ENCODE measurements around the gene BCKDHA.
A peak's percentile ranks its signal among the peaks of the same experiment; 100 is the strongest.
"Not testable (repeated sequence)": the region's sequence is repeated elsewhere in the genome, so short reads cannot be mapped to it uniquely, and the experiment has no call there.

BCKDHA gene

DNA sequence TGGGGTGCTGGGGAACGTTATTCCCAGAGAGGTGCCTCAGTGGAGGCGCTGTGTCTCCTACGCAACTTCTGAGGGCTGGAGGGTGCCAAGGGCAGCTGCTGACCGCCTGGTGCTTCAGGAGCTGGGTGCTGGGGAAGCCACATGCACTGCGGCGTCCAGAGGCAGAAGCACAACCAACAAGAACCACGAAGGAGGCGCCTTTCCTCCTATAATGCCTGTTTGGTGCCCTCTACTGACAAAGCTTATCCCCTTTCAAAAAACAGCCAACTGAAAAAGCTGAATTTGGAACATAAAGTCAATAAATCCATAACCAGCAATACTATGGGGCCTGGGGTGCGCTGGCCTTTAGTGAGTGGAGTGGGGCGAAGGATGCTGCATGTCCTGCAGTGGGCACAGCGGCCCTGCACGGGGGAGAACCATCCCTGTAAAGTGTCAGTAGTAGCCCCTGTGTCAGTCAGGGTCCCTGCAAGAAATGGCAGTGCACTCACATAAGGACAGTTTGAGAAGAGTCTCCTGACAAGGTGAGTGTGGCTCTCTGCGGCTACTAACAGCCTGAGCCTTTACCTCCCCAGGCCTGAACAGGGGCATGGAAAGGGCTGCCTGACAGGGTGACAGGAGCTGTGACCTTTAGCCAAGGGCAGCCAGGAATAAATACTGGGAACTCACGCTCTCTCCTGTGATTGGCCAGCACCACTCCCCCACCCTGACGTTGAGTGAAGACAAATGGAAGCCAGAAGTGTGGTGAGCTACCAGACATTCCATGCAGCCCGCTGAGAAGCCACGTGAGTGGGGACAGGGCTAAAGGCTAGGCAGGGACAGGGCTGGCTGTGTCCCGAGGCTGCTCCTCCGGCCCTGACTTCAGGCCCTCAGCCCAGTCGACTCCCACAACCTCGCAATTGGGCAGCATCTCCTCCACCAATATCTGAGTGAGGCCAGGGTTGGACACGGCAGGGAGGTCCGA, 34.1 kb downstream of the BCKDHA start:
- Mint-ChIP-seq H3K4me3 (no peak overlapping the region), H3K4me1 (peaks cover 34% of the 10 kb centered on the region), H3K27ac (no peak overlapping the region), H3K27me3 (no peaks in the 10 kb centered on the region), H3K9me3 (no peaks in the 10 kb centered on the region), H3K36me3 (peaks cover 29% of the 10 kb centered on the region)
- peak; percentile 31 for DNase-seq
- CTCF ChIA-PET = interaction anchor here (1.0 to 1.7 kb wide), 7 partner anchors 8 to 164 kb away, joined by 3 to 4 read pairs (median 3); partner anchors contain the start of genes DMAC2 and EXOSC5

DNA sequence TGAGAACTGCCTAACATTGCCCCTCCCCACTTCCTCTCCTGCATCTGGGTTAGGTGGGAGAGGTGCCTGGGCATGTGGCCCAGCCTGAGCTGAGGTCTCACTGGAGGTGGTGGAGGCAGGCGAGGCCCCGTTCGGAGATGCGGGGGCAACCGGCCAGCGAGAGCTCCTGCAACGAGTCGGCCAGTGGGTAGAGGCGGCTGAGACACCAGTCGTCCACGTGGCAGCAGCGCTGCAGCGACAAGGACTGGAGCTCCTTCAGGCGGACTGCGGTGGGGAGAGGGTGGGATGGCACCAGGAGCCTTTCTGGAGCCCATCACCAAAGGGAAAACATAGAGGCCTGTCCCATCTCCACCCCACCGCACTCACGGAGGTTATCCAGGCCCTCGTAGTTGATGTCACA, 35.6 kb downstream of the BCKDHA start:
- H3K27ac Mint-ChIP-seq = no peak overlapping the region
- H3K4me1 Mint-ChIP-seq = peaks cover 25% of the 10 kb centered on the region
- H3K27me3 Mint-ChIP-seq = no peaks in the 10 kb centered on the region
- no peak for DNase-seq
- peaks cover 33% of the 10 kb centered on the region for H3K36me3 Mint-ChIP-seq
- CTCF ChIA-PET = no interaction called here
- no peaks in the 10 kb centered on the region for H3K9me3 Mint-ChIP-seq
- H3K4me3 Mint-ChIP-seq = no peak overlapping the region

DNA sequence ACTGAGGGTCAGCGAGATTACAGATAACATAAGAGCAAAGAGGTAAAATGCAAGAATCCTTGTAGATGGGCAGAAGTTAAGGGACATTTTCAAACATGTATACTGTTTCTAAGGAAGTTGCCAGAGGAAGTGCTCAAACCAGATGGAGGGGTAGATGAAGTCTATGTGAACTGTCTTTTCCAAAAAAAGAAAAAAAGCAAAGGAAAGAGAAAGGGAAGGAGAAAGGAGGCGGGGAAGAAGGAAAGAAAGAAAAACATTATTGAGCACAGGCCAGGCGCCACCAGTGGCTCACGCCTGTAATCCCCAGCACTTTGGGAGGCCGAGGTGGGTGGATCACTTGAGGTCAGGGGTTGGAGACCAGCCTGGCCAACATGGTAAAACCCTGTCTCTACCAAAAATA, 36.8 kb downstream of the BCKDHA start:
- Mint-ChIP-seq H3K27ac (peak overlapping the region; percentile 12), H3K27me3 (no peaks in the 10 kb centered on the region), H3K4me1 (peaks cover 13% of the 10 kb centered on the region), H3K4me3 (no peak overlapping the region), H3K9me3 (no peaks in the 10 kb centered on the region), H3K36me3 (peaks cover 33% of the 10 kb centered on the region)
- no peak for DNase-seq
- CTCF ChIA-PET = no interaction called here

DNA sequence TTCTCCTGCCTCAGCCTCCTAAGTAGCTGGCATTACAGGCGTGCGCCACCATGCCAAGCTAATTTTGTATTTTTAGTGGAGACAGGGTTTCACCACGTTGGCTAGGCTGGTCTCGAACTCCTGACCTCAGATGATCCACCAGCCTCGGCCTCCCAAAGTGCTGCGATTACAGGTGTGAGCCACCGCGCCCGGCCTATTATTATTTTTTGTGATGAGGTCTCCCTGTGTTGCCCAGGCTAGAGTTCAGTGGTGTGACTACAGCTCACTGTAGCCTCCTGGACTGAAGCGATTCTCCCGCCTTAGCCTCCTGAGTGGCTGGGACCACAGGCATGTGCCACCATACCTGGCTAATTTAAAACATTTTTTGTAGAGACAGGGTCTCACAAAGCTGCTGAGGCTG, 37.8 kb downstream of the BCKDHA start:
- not testable (repeated sequence) for H3K9me3 Mint-ChIP-seq, H3K4me3 Mint-ChIP-seq, H3K27me3 Mint-ChIP-seq, DNase-seq, H3K27ac Mint-ChIP-seq
- peaks cover 33% of the 10 kb centered on the region for H3K36me3 Mint-ChIP-seq
- CTCF ChIA-PET = interaction anchor here (0.9 to 1.6 kb wide), 4 partner anchors 13 to 101 kb away, joined by 3 to 5 read pairs (median 4); no protein-coding TSS in a partner anchor
- peaks cover 14% of the 10 kb centered on the region for H3K4me1 Mint-ChIP-seq

DNA sequence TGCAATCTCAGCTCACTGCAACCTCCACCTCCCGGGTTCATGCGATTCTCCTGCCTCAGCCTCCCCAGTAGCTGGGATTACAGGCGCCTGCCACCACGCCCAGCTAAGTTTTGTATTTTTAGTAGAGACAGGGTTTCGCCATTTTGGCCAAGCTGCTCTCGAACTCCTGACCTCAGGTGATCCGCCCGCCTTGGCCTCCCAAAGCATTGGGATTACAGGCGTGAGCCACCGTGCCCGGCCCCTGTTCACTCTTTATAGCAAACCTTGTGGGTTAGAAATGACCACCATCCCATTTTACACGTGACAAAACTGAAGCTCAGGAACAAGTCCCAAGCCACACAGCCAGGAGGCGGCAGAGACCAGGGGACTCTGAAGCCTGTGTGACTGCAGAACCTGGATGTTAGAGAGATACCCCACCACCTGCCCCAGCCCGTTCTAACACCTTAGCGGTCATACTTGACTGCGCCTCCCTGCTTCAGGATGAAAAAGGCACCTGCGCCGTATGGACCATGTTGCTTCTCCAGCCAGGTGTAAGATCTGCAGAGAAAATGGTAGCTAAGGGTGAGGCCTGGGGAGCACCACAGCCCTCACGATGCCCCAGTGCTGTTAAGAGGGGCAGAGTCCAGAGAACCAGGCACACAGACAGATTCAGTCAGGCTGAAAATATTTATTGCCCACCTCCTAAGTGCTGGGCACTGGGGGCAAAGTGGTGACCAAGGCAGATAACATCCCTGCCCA, 38.5 kb downstream of the BCKDHA start:
- Mint-ChIP-seq H3K27me3 (no peaks in the 10 kb centered on the region), H3K9me3 (no peaks in the 10 kb centered on the region), H3K36me3 (peaks cover 31% of the 10 kb centered on the region), H3K4me1 (peaks cover 21% of the 10 kb centered on the region), H3K27ac (no peak overlapping the region), H3K4me3 (no peak overlapping the region)
- DNase-seq = no peak
- CTCF ChIA-PET = interaction anchor here (0.7 to 1.6 kb wide), 6 partner anchors 12 to 134 kb away, joined by 3 to 5 read pairs (median 4); no protein-coding TSS in a partner anchor

DNA sequence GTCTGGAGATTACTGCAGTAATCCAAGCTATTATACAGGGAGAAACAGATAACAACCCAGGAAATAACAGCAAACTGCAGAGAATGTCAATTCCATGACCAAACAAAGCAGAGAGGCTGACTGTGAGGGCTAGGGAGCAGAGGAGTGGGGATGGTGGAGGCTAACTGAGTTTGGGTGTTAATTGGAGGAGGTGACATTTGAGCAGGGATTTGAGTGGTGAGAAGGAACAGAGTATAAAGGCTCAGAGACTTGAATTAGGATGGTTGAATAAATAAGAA, 39.0 kb downstream of the BCKDHA start:
- no peaks in the 10 kb centered on the region for H3K27me3 Mint-ChIP-seq
- no peak for DNase-seq
- H3K4me1 Mint-ChIP-seq = peaks cover 24% of the 10 kb centered on the region
- H3K27ac Mint-ChIP-seq = peak overlapping the region; percentile 6
- peaks cover 29% of the 10 kb centered on the region for H3K36me3 Mint-ChIP-seq
- CTCF ChIA-PET = interaction anchor here (0.7 to 1.6 kb wide), 3 partner anchors 13 to 134 kb away, joined by 3 to 5 read pairs (median 5); no protein-coding TSS in a partner anchor
- H3K9me3 Mint-ChIP-seq = no peaks in the 10 kb centered on the region
- no peak overlapping the region for H3K4me3 Mint-ChIP-seq

DNA sequence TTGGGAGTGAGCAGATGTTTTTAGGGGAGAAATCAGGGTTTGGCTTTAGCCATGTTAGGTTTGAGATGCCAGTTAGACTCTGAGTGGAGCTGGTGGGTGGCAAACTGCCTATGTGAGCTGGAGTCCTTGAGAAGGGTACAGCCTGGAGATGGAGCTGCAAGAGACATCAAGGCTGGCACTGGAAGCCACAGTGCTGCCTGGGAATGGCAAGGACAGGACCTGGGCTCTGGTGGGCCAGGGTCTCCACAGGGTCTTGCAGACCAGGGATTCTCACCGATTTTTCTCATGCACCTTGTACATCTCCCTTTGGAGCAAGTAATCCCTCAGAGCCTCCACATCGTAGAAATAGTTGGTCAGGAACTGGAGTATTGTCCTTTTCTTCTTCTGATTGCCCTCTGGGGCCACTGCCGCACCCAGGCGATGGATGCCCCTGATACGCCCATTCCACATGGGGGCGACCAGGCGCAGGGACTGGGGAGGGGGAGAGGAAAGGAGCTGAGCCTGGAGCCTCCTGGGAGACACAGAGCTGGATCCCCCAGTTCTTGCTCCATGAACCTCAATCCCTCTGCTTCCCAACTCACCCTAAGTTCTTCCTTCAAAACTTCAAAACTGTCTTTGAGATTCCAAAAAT, 40.4 kb downstream of the BCKDHA start:
- Mint-ChIP-seq H3K9me3 (no peaks in the 10 kb centered on the region), H3K27ac (no peak overlapping the region), H3K4me3 (peak overlapping the region; percentile 57), H3K27me3 (peaks cover under 1% of the 10 kb centered on the region), H3K36me3 (peaks cover 18% of the 10 kb centered on the region), H3K4me1 (peaks cover 24% of the 10 kb centered on the region)
- CTCF ChIA-PET = interaction anchor here (3.1 to 3.3 kb wide), 2 partner anchors 9 to 11 kb away, joined by 10 to 22 read pairs; no protein-coding TSS in a partner anchor
- DNase-seq = no peak

DNA sequence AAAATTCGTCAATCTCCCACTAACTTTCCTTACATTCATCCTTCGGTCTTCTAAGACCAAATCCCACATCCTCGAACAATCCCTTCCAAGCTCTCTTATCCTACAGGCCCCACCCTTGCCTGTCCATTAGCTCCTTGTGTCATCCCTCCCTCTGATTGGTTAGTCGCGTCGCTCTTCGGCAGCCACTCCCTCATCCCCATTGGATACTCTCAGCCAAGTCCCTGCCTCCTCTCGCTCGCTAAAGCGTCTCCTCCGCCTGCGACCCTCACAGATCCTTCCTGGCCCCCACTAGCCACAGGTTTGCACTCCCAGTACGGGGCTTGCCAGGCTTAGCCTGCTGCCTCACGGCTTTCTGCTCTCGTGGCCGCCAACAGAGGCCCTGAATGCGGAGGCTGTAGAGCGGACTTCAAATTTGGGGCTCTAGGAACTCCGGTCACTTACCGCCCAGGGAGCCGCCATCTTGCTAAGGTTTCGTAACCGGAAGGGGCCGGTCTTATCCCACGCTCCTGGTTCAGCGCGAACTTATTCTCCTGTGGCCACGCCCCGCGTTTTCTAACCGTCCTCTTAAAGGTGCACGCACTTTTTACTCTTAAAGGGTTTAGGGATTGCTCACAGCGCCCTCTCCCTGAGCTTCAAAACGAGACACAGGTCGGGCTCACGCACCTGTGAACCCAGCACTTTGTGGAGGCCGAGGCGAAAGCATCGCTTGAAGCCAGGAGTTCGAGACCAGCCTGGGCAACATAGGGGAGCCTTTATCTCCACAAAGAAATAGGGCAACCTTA, 42.0 kb downstream of the BCKDHA start, which contains the start of gene DMAC2:
DMAC2 (minus strand) TSS at position 472 of the 782 bp plus-strand sequence; CDS start at position 459, 13 bp downstream.
- peak; percentile 99 for DNase-seq
- H3K4me1 Mint-ChIP-seq = peaks cover 30% of the 10 kb centered on the region
- peaks cover 14% of the 10 kb centered on the region for H3K27me3 Mint-ChIP-seq
- H3K4me3 Mint-ChIP-seq = no peak within 1 kb of the TSS
- CTCF ChIA-PET = interaction anchor here (0.7 to 3.3 kb wide), 11 partner anchors 9 to 175 kb away, joined by 3 to 22 read pairs (median 4); partner anchors contain the start of gene CEACAM21
- H3K27ac Mint-ChIP-seq = no peak within 1 kb of the TSS
- H3K9me3 Mint-ChIP-seq = no peaks in the 10 kb centered on the region
- H3K36me3 Mint-ChIP-seq = peaks cover 14% of the 10 kb centered on the region

DNA sequence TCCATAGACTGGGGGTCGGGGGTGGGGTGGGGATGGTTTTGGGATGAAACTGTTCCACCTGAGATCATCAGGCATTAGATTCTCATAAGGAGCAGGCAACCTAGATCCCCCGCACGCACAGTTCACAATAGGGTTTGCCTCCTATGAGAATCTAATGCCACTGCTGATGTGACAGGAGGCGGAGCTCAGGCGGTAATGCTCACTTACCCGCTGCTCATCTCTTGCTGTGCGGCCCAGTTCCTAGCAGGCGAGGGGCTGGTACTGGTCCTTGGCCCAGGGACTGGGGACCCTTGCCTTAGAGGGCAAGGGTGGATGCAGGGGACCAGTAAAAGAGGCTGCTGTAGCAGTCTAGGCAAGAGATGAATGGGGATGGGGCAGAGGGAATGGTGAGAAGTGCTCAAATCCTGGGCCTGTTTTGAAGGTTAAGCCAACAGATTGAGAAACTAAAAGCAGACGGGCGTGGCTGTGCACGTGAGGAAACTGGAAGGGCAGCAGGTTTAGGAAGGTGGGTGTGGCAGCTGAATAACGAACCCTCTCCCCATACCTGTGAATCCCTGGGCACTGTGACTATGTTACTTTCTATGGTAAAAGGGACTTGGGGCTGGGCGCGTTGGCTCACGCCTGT, 43.8 kb downstream of the BCKDHA start:
- peaks cover 22% of the 10 kb centered on the region for H3K27me3 Mint-ChIP-seq
- peaks cover 10% of the 10 kb centered on the region for H3K36me3 Mint-ChIP-seq
- CTCF ChIA-PET = no interaction called here
- no peak overlapping the region for H3K27ac Mint-ChIP-seq
- no peak overlapping the region for H3K4me3 Mint-ChIP-seq
- H3K9me3 Mint-ChIP-seq = no peaks in the 10 kb centered on the region
- peaks cover 31% of the 10 kb centered on the region for H3K4me1 Mint-ChIP-seq
- no peak for DNase-seq

DNA sequence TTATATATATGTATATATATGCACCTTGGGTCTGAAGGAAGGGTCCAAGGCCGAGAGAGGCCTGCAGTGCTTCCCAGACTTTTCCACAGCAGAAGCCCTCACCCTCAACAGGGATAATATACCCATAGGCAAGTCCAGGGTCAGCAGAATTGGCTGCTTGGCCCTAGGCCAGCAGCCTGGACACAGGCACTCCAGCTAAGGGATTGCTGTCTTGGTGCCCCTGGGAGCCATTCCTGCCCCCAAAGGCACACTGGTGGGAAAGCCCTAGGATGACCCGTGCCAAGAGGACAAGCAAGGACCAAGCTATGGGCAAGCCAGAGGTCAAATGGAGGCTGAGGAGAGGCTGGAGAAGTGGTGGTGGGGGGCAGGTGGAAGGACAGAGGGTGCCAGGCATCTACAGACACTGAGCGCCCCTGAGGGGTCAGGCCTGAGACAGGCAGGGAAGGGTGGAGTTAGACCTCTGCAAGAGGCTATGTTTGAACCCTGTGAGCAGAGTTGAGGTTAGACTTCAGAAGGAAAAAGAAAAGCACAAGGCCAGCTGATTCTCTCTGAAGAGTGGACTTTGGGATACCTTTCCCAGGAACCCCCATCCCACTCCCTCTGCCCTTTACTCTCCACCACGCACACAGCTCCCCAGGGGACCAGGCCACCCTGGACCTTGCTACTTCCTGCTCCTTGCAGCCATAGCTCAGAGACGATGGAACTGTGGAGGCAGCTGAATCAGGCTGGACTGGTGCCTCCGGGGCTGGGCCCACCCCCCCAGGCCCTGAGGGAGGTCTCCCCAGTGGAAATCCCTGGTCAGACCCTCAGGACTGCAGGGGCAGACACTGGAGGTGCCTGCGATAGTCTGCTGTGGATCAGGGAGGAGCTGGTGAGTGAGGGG, 45.1 kb downstream of the BCKDHA start, which contains the start of gene ERICH4:
ERICH4 (plus strand) TSS at position 684 of the 883 bp plus-strand sequence; CDS start at position 698, 14 bp downstream.
- Mint-ChIP-seq H3K4me3 (no peak within 1 kb of the TSS), H3K9me3 (no peaks in the 10 kb centered on the region), H3K27ac (peak within 1 kb of the TSS; percentile 58), H3K4me1 (peaks cover 32% of the 10 kb centered on the region), H3K27me3 (peaks cover 35% of the 10 kb centered on the region), H3K36me3 (peaks cover 5% of the 10 kb centered on the region)
- no peak for DNase-seq
- CTCF ChIA-PET = interaction anchor here (0.9 to 1.4 kb wide), 2 partner anchors 129 to 154 kb away, joined by 3 read pairs; no protein-coding TSS in a partner anchor

DNA sequence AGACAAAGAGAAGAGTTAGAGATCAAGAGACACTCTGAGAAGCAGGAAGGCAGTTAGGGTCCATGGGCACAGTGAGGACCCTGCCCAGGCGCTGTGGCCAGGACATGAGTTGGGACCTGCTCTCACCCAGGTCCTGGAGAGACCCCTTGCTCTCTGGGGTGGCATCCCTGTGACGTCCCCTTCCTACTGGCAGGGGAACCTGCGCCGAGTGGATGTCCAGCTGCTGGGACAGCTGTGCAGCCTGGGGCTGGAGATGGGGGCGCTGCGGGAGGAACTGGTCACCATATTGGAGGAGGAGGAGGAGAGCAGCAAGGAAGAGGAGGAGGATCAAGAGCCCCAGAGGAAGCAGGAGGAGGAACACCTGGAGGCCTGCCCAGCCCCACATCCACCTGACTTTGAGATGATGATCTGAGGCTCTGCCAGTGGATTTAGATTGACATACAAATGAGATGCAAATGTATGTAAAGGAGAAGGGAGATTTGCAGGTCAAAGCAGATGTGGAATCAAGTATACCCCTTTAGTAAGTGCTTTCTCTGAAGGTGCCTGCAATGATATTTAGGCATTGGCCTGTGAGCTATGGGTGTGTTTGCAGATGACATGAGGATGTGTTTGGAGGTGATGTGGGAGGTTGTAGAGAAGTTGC, 46.3 kb downstream of the BCKDHA start:
- no peak for DNase-seq
- Mint-ChIP-seq H3K27ac (no peak overlapping the region), H3K36me3 (no peaks in the 10 kb centered on the region), H3K4me1 (peaks cover 38% of the 10 kb centered on the region), H3K9me3 (no peaks in the 10 kb centered on the region), H3K4me3 (no peak overlapping the region), H3K27me3 (peaks cover 43% of the 10 kb centered on the region)
- CTCF ChIA-PET = interaction anchor here (0.9 kb wide), 1 partner anchor 128 kb away, joined by 3 read pairs; no protein-coding TSS in a partner anchor

DNA sequence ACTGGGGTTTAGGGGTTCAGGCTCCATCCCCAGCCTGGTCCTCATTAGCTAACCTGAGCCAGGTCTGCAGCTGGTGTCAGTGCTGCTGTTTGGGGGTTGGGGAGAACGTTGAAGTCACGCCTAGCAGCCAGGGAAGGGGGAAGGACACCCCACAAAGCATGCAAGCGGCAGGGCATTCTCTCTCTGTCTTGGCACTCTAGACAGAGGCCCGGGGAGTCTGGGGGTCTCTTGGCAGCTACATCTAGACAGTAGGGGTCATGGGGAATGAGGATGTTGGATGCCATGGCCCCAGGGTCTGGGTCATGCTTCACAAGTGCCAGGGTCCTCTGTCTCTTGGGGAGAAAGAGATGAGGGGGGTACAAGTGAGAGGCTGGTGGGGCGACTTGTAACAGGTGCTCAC, 48.0 kb downstream of the BCKDHA start:
- DNase-seq = no peak
- Mint-ChIP-seq H3K9me3 (no peaks in the 10 kb centered on the region), H3K4me1 (peaks cover 42% of the 10 kb centered on the region), H3K36me3 (no peaks in the 10 kb centered on the region), H3K4me3 (no peak overlapping the region), H3K27ac (no peak overlapping the region), H3K27me3 (peaks cover 53% of the 10 kb centered on the region)
- CTCF ChIA-PET = interaction anchor here (6.9 to 7.3 kb wide), 2 partner anchors 92 to 124 kb away, joined by 80 to 107 read pairs; no protein-coding TSS in a partner anchor
